H9 (cell line): ENCODE measurements around the gene COMT. TPM values are rescaled to one million over a fixed set of nuclear protein-coding genes. Genes with fewer than 3 reads are reported as not detected.

ENCODE experiments used
- DNase-seq: peaks from one replicate; pipeline ENCODE4 v3.0.0-alpha.2; 2017
- H2AFZ ChIP-seq: one replicate; pipeline ENCODE4 v1.6.1; 2013; ENCODE audit warnings: mild to moderate bottlenecking, low read length, control low read depth, moderate library complexity
- H2AK5ac ChIP-seq: 2 replicates; pipeline ENCODE4 v1.6.1; 2013; ENCODE audit warnings: low read length, control low read depth, mixed read lengths; ENCODE audit not compliant: insufficient read length
- H2BK120ac ChIP-seq: one replicate; pipeline ENCODE4 v1.6.1; 2013; ENCODE audit warnings: low read depth, mild to moderate bottlenecking, low read length, control low read depth, inconsistent platforms; ENCODE audit not compliant: poor library complexity, severe bottlenecking
- H2BK12ac ChIP-seq: 2 replicates; pipeline ENCODE4 v1.6.1; 2013; ENCODE audit warnings: low read length, control low read depth, mixed read lengths, low read depth; ENCODE audit not compliant: insufficient read length
- H2BK15ac ChIP-seq: 2 replicates; pipeline ENCODE4 v1.6.1; 2013; ENCODE audit warnings: low read depth, low read length, control low read depth
- H2BK20ac ChIP-seq: one replicate; pipeline ENCODE4 v1.6.1; 2013; ENCODE audit warnings: low read depth, mild to moderate bottlenecking, low read length, control low read depth, inconsistent platforms; ENCODE audit not compliant: poor library complexity, severe bottlenecking
- H2BK5ac ChIP-seq: 2 replicates; pipeline ENCODE4 v1.6.1; 2013; ENCODE audit warnings: low read length, control low read depth, mixed read lengths; ENCODE audit not compliant: insufficient read length
- H3K14ac ChIP-seq: 2 replicates; pipeline ENCODE4 v1.6.1; 2013; ENCODE audit warnings: low read length, control low read depth; ENCODE audit not compliant: insufficient read depth
- H3K18ac ChIP-seq: 2 replicates; pipeline ENCODE4 v1.6.1; 2013; ENCODE audit warnings: low read depth, mild to moderate bottlenecking, mixed read lengths, low read length, control low read depth; ENCODE audit not compliant: insufficient read length
- H3K23ac ChIP-seq: 2 replicates; pipeline ENCODE4 v1.6.1; 2013; ENCODE audit warnings: low read length, control low read depth, mixed read lengths, low read depth; ENCODE audit not compliant: insufficient read length
- H3K23me2 ChIP-seq: 2 replicates; pipeline ENCODE4 v1.6.1; 2013; ENCODE audit warnings: low read depth, mild to moderate bottlenecking, mixed read lengths, low read length, control low read depth; ENCODE audit not compliant: insufficient read length, poor library complexity, severe bottlenecking
- H3K27ac ChIP-seq: 2 replicates; pipeline ENCODE4 v1.5.1; 2013; ENCODE audit warnings: low read length, control low read depth, mixed read lengths, low read depth; ENCODE audit not compliant: insufficient read length
- H3K27me3 ChIP-seq: 2 replicates; pipeline ENCODE4 v1.6.1; 2013; ENCODE audit warnings: low read length, control low read depth, inconsistent platforms; ENCODE audit not compliant: insufficient read depth
- H3K4ac ChIP-seq: 2 replicates; pipeline ENCODE4 v1.6.1; 2013; ENCODE audit warnings: low read depth, mild to moderate bottlenecking, control low read depth, inconsistent platforms, low read length, moderate library complexity
- H3K4me1 ChIP-seq: 2 replicates; pipeline ENCODE4 v1.6.1; 2013; ENCODE audit warnings: low read length, control low read depth, inconsistent platforms; ENCODE audit not compliant: insufficient read depth
- H3K4me2 ChIP-seq: 2 replicates; pipeline ENCODE4 v1.6.1; 2013; ENCODE audit warnings: low read length, control low read depth, mixed read lengths; ENCODE audit not compliant: insufficient read length, insufficient read depth
- H3K56ac ChIP-seq: 2 replicates; pipeline ENCODE4 v1.6.1; 2013; ENCODE audit warnings: low read depth, mild to moderate bottlenecking, mixed read lengths, low read length, control low read depth; ENCODE audit not compliant: insufficient read length
- H3K79me1 ChIP-seq: 2 replicates; pipeline ENCODE4 v1.6.1; 2013; ENCODE audit warnings: low read depth, mild to moderate bottlenecking, moderate library complexity, low read length, control low read depth, inconsistent platforms; ENCODE audit not compliant: insufficient read depth, poor library complexity, severe bottlenecking
- H3K79me2 ChIP-seq: 2 replicates; pipeline ENCODE4 v1.6.1; 2013; ENCODE audit warnings: low read length, control low read depth, inconsistent platforms; ENCODE audit not compliant: insufficient read depth
- H3K9ac ChIP-seq: 2 replicates; pipeline ENCODE4 v1.6.1; 2013; ENCODE audit warnings: low read length, control low read depth, mixed read lengths; ENCODE audit not compliant: insufficient read length; ENCODE audit errors: extremely low read depth
- H3K9me3 ChIP-seq: one replicate; pipeline ENCODE4 v1.6.1; 2013; ENCODE audit warnings: low read depth, low read length, inconsistent platforms; ENCODE audit not compliant: control insufficient read depth
- H3T11ph ChIP-seq: one replicate; pipeline ENCODE4 v1.6.1; 2013; ENCODE audit warnings: mild to moderate bottlenecking, low read length, control low read depth, inconsistent platforms
- H4K20me1 ChIP-seq: one replicate; pipeline ENCODE4 v1.6.1; 2013; ENCODE audit not compliant: control insufficient read depth, insufficient read length, insufficient read depth
- H4K5ac ChIP-seq: 2 replicates; pipeline ENCODE4 v1.6.1; 2013; ENCODE audit warnings: low read depth, mild to moderate bottlenecking, mixed read lengths, low read length, control low read depth; ENCODE audit not compliant: insufficient read length
- H4K8ac ChIP-seq: replicated peaks from 2 replicates; pipeline ENCODE4 v1.6.1; 2013; ENCODE audit warnings: low read length, control low read depth, mixed read lengths, low read depth; ENCODE audit not compliant: insufficient read length
- H4K91ac ChIP-seq: 2 replicates; pipeline ENCODE4 v1.6.1; 2013; ENCODE audit warnings: low read depth, mild to moderate bottlenecking, moderate library complexity, mixed read lengths, low read length, control low read depth; ENCODE audit not compliant: insufficient read length
- H3K27ac Mint-ChIP-seq, 3 experiments: 2 replicates in 2 of 3; 3 replicates in 1 of 3; pipeline ENCODE4 v1.8.0; 2020 to 2021; ENCODE audit warnings: mixed read lengths in 3 of 3, mild to moderate bottlenecking in 1 of 3, moderate library complexity in 1 of 3
- H3K27me3 Mint-ChIP-seq: 2 replicates; pipeline ENCODE4 v1.8.0; 2021; ENCODE audit warnings: low read depth, mild to moderate bottlenecking, moderate library complexity, mixed read lengths
- H3K36me3 Mint-ChIP-seq, 3 experiments: 2 replicates in 2 of 3; 3 replicates in 1 of 3; pipeline ENCODE4 v1.8.0; 2020 to 2021; ENCODE audit warnings: low read depth in 3 of 3, mixed read lengths in 3 of 3; ENCODE audit not compliant: insufficient read depth in 1 of 3
- H3K4me1 Mint-ChIP-seq, 2 experiments: 2 replicates each; pipeline ENCODE4 v1.8.0; 2020; ENCODE audit warnings: mixed read lengths in 2 of 2
- H3K4me3 Mint-ChIP-seq, 2 experiments: 2 replicates in 1 of 2; 3 replicates in 1 of 2; pipeline ENCODE4 v1.8.0; 2020 to 2021; ENCODE audit warnings: mild to moderate bottlenecking in 2 of 2, mixed read lengths in 2 of 2, moderate library complexity in 1 of 2
- H3K9me3 Mint-ChIP-seq, 2 experiments: 2 replicates in 1 of 2; 3 replicates in 1 of 2; pipeline ENCODE4 v1.8.0; 2020; ENCODE audit warnings: mild to moderate bottlenecking in 2 of 2, mixed read lengths in 2 of 2, moderate library complexity in 1 of 2
- CTCF ChIP-seq: fragments of 200-600 bp; sonication (generic); conservative IDR thresholded peaks from 3 replicates; pipeline ENCODE4 v1.8.0; 2021; ENCODE audit warnings: antibody characterized with exemption, mild to moderate bottlenecking
- WGBS: extraction: QIAGEN DNeasy Blood & Tissue Kit; methylation state at CpG from one replicate; pipeline ENCODE4 v1.1.7; 2013; ENCODE audit warnings: missing lambda C conversion rate, low lambda C conversion rate, mixed read lengths; ENCODE audit not compliant: insufficient read length; ENCODE audit errors: extremely low coverage; 5-methylcytosine and 5-hydroxymethylcytosine counted together
- total RNA-seq: library from RNA; stranded (reverse); gene quantifications from 2 replicates; pipeline ENCODE4 v1.2.1, GENCODE V29; 2021

Gene COMT
- total RNA-seq, 1 experiment from 2014 or later = 42.2 TPM

- no CpG with 5 or more reads among the region's 1 CpG for WGBS
- Histone ChIP-seq H3K27ac (no peak overlapping the region), H3K9me3 (no peaks in the 10 kb centered on the region), H2BK5ac (no peak overlapping the region), H3K23ac (no peak overlapping the region), H4K91ac (no peak overlapping the region), H3K9ac (no peak overlapping the region), H3K23me2 (no peaks in the 10 kb centered on the region), H3K27me3 (no peaks in the 10 kb centered on the region), H2BK20ac (no peak overlapping the region), H3T11ph (no peak overlapping the region), H3K4me1 (peaks cover 6% of the 10 kb centered on the region; the same call in 1 of the 2 replicates), H4K5ac (no peak overlapping the region), H3K14ac (no peak overlapping the region), H4K20me1 (no peaks in the 10 kb centered on the region), H2BK15ac (no peak overlapping the region), H3K4ac (no peak overlapping the region), H3K56ac (no peak overlapping the region), H3K4me2 (no peak overlapping the region), H2BK12ac (no peak overlapping the region), H2AFZ (no peak overlapping the region), H3K79me2 (no peaks in the 10 kb centered on the region), H3K18ac (no peak overlapping the region), H2BK120ac (no peak overlapping the region), H4K8ac (no peak overlapping the region), H2AK5ac (no peak overlapping the region), H3K79me1 (no peaks in the 10 kb centered on the region)
- no peak for DNase-seq
- H3K27ac Mint-ChIP-seq = no peak overlapping the region
- H3K4me3 Mint-ChIP-seq = no peak overlapping the region
- H3K27me3 Mint-ChIP-seq = no peaks in the 10 kb centered on the region
- peaks cover 0 to 23% (median 12%) of the 10 kb centered on the region in 3 experiments; a peak in 6 of 7 replicates for H3K36me3 Mint-ChIP-seq
- H3K9me3 Mint-ChIP-seq = peaks cover 23% of the 10 kb centered on the region in 2 experiments
- peaks cover 34 to 41% of the 10 kb centered on the region in 2 experiments for H3K4me1 Mint-ChIP-seq
- no peak for TF ChIP-seq CTCF
These were observed 61.7 kb downstream of the COMT start for GRCh38 chr22:20003304-20003703.
